ENCODE measurements around the gene PCBP3. TPM values are rescaled to one million over a fixed set of nuclear protein-coding genes. Genes with fewer than 3 reads are reported as not detected.
"Not testable (repeated sequence)": the region's sequence is repeated elsewhere in the genome, so short reads cannot be mapped to it uniquely, and the experiment has no call there.

PCBP3 gene
- polyA plus RNA-seq, 10 donors: 0.72 to 2.2 (median 1.2) TPM

DNA sequence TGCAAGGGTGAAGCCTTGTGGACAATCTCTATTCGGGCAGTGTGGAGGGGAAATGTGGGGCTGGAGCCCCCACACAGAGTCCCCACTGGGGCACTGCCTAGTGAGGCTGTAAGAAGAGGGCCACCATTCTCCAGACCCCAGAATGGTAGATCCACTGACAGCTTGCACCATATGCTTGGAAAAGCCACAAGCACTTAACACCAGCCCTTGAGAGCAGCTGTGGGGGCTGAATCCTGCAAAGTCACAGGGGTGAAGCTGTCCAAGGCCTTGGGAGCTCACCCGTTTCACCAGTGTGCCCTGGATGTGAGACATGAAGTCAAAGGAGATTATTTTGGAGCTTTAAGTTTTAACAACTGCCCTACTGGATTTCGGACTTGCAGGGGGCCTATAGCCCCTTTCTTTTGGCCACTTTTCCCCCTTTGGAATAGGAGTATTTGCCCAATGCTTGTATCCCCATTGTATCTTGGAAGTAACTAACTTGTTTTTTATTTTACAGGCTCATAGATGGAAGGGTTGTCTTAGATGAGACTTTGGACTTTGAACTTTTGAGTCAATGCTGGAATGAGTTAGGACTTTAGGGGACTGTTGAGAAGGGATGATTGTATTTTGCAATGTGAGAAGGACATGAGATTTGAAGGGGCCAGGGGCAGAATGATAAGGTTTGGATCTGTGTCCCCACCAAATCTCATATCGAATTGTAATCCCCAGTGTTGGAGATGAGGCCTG, 321.7 kb downstream of the PCBP3 start:
- DNase-seq: no peak

DNA sequence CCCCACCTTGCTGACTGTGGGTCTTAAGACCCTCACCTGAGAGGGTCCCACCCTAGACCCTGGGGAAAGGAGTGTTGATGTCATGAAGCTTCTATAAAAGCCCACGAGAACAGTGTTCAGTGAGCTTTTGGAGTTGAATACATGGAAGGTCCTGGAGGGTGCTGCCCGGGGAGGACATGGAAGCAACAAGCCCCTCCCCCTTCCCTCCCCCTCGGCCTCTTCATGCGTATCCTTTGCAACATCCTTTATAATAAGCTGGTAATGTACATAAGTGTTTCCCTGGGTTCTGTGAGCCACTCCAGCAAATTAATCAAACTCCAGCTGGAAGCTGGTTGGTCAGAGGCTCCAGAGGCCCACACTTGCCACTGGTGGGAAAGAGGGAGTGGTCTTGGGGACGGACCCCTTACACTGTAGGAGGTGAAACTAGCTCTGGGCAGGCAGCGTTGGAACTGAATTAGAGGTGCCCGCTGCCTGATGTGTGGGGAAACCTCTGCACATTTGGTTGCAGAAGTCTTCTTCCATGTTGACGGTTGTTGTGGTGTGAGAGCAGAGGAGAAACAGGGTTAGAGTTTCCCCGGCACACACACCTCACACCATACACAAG, 323.4 kb downstream of the PCBP3 start:
- DNase-seq: no peak

DNA sequence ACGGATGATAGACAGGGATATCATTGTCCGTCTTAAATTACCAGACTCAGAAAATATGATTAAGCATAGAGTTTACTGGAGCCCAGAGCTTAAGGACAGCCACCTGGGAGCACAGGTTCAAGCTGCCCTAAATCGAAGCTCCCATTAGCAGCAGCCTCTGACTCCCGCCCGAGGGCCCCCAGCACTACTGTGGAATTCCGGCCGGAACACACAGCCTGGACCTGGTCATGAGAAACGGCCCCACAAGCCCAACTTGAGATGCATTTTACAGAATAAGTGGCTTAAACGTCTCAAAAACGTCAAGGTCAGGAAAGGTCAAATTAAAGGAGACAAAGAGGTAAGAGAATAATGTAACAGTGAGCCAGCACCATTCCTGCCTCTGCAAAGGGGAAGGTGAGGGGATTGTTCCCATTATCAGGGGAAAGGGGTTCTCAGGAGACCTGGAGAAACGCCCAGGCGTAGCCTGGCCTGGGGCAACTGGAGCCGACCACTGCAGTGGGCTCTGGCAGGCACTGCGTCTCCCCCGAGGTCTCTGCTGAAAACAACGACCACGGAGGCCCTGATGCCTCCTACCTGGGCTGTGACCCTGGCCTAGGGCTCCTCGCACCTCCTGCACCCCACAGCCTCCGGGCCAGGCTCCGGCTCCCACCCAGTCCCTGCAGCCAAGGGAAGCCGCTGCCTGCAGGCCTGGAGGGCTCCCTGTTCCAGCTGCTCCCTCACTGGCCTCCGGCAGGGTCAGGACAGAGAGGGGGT, 326.6 kb downstream of the PCBP3 start:
- DNase-seq: no peak

DNA sequence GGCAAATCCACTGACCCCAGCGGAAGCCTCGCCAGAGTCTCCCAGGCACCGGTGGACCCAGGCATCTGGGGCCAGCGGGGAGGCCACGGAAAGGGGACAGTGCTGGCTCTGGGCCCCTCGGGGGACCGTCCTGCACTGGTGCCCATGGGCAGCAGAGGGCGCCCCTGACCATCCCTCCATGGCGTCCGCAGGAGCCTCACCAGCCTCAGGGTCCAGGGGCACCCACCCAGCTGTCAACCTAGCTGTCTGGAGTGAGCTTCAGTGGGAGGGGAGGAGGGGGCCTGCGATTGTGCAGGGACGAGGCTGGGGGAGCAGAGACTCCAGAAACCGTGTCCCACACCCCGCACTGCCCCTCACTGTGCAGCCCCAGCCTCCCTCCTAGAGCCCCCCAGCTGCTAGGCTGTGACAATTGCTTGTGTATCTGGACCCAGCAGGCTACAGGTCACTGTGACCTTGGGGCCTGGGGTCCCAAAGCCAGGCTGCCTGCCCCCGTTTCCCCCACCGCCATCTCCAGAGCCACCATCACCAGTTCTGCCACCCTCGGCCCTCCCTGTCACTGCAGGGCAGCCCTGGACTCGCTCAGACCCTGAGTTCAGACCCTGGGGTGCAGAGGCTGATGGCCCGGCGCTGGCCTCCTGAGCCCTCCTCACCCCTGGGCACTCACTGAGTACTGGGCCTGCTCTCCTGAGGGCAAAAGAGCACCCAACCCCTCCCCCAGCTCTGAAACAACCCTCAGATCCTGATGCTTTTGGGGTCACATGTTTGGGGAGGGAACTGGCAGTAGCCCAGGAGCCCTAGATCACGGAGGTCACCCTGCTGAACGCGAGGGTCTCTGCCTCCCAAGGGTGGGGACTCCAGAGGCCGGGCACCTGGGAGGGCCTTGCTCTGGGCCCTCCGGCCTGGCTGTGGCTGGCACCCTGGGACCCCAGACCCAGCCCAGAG, 327.4 kb downstream of the PCBP3 start:
- DNase-seq: peak in 2 of 3 donors; percentile 70 to 88

DNA sequence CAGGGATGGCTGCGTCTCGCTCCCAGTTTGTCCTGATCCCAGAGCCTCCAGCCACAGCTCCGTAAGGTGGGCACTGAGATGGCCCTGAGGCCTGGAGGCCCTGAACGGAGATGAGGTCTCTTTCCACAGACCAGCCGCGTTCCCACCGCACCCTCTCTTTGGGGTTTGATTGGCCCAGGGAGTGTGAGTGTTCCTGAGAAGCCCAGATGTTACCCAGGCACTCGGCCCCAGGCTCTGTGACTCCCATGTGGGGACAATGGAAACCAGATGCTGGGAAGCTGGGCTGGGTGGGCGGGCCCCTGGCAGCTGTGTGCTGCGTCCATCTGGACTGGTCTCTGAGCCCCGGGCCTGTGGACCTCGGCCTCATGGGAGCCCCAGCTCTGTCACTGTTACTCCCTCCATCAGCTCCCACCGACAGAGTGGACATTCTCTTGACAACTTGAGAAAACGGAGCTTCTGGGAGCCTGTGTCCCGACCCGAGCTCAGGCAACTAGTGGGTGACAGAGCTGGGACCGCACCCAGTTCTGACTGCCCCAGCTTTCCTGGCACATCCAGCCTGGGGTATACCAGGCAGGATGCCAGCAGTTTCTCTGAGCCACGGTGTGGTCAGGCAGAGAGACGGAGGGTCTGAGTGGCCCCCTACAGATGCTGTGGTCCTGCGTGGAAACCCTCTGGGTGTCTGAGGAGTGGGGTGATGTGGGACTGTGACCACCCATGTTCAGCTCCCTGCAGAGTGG, 328.3 kb downstream of the PCBP3 start:
- DNase-seq: peak; percentile 76 to 92 (median 88)

DNA sequence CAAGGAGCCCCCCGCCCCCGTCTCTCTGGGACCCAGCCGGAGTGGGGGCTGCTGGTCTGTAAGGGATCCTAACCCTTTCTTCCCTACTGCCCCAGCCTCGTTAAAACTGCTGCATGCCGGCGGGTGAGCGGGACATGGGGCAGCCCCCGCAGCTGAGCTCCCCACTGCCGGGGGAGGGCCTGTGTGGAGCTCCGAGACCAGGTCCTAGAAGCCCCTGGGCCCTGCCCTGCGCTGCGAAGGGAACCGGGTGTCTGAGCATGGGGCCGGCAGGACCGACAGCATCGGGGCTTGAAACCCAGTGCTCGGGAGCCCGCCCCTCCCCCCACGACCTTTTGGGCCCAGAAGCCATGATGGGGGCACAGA, 328.8 kb downstream of the PCBP3 start:
- DNase-seq: peak in 2 of 3 donors; percentile 63 to 91

DNA sequence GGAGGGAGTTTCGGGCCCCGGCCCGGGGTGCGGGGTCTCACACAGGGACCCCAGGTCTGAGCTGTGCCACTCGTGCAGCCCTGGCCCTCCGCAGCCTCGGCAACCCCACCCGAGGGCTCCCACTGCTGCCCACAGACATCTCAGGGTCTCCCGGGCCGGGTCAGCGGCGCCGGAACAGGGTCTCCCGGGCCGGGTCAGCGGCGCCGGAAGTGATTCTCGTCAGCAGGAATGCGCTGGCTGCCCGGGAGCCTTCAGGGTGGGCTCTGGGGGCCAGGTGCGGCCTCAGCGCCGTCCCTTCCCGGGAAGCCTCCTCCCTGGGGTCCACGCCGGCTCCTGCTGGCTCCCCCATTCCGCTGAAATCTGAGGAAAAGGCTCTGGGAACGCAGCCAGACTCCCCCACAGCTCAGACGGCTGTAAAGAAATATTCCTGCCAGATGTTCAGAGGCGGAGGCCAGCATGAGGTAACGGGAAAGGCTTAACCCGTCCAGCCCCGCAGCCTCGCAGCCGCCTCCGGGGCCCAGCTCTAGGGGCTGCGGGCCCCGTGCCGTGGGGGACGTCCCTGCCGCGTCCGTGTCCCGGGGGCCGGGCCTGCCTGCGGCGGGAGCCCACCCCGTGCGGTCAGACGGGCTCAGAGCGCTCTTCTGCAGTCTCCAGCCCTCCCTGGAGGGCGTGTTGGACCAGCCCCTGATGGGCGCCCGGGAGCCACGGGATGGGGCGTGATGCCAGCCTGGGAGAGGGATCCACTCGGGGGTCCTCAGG, 329.4 kb downstream of the PCBP3 start:
- peak; percentile 95 to 99 (median 98) for DNase-seq

DNA sequence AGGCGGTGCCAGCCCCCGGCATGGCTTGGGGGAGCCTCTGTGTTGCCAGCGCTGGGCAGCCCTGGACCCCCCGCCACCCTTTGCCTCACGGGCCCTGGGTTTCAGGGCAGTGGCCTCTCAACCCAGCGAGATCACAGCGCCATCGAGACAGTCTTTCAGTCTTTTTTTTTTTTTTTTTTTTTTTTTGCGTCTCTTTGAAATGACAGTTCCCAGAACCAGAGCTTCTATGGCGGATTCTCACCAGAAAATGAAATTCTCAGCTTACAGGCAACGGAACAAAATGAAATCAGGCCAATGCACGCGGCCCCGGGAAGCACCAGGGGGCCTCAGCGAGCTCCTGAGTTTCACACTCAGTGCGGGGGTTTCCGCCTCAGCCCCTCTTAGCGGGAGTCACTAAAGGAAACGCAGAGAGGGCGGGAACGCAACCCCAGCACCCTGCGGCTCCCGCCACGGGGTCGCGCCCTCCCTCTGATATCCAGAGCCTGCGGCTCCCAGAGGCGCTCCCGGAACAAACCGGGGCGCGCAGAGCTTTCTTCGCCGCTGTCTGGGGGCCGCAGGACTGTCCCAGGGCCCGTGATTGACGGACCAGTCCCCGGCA, 330.0 kb downstream of the PCBP3 start:
- DNase-seq: peak; percentile 91 to 97 (median 93)

DNA sequence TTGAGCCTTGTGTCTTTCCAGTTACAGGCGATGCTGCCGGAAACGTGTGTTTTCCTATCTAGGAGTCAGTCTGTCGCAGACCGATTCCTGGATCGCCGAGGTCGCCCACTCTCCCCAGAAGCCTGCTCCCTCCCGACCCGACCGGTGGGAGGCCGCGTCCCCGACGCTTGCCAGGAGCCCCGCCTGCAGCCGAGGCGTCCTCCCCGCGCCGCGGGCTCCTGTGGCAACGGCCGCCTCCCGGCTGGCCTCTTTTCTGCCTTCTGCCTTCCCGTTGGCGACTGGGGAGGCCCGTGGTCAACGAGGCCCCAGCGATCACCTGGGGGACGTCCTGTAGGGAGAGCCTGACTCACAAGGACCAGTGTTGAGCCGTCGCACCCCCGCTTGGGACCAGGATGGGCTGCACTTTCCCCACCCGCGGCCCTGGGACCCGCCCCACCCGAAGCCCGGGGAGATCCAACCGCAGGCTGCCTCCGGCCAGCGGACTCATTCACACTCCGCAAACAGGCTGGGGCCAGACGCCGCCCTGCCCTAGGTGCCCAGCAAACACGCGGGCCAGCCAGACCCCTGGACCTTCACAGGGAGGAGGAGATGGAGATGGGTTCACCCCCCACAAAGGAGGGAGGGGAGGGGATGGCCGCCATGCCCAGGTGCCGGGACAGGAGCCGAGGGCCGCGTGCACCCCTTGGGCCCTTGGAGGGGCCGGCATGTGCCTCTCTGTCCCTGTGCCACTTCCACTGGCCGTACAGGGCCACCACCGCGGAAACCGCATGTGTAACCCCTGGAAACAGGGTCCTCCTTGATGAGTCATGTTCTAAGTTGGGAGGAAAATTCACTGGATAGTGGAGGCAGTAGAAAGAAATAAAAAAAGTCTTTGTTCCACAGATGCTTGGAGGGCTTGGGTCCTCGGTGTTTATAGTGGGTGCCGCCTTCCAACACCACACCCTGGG, 330.8 kb downstream of the PCBP3 start:
- peak in 1 of 3 donors; percentile 89 for DNase-seq

DNA sequence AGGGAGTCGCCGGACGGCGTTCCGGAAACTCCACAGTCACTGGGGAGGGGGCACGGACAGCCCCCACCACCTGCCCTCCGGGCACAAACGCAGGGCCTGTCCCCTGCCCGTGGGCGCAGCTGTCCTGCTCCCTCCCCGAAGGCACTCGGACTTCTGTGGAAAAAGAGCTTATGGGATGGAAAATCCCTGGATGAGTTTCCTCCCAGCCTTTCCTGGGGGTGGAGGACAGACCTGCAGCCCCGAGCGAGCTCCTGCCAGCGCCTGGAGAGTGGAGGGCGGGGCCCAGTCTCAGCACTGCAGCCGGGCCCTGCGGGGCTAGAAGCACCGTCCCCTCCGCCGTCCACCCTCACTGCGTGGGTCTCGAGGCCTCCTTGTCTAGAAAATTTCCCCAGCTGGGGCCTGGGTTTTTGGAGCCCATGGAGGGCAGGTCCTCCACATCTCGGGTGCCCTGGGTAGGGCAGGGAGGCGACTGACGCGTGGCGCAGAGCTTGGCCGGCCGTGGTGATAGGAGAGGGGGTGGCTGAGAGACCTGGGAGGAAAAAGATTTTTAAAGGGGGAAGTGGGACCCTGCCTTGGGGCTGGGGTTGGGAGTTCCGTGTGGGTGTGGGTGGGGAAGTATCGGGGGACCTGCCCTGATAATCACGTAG, 331.6 kb downstream of the PCBP3 start:
- DNase-seq: peak in 1 of 3 donors; percentile 70

DNA sequence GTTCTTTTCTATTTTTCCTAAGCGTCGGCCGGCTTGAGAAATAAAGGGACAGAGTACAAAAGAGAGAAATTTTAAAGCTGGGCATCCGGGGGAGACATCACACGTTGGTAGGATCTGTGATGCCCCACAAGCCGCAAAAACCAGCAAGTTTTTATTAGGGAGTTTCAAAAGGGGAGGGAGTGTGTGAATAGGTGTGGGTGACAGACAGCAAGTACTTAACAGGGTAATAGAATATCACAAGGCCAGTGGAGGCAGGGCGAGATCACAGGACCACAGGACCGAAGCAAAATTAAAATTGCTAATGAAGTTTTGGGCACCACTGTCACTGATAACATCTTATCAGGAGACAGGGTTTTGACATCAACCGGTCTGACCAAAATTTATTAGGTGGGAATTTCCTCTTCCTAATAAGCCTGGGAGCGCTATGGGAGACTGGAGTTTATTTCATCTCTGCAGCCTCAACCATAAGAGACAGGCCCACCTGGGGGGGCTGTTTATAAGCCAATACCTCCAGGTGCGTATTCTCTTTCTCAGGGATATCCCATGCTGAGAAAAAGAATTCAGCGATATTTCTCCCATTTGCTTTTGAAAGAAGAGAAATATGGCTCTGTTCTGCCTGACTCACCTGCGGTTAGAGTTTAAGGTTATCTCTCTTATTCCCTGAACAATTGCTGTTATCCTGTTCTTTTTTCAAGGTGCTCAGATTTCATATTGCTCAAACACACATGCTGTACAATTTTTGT, 332.3 kb downstream of the PCBP3 start:
- DNase-seq: not testable (repeated sequence)

DNA sequence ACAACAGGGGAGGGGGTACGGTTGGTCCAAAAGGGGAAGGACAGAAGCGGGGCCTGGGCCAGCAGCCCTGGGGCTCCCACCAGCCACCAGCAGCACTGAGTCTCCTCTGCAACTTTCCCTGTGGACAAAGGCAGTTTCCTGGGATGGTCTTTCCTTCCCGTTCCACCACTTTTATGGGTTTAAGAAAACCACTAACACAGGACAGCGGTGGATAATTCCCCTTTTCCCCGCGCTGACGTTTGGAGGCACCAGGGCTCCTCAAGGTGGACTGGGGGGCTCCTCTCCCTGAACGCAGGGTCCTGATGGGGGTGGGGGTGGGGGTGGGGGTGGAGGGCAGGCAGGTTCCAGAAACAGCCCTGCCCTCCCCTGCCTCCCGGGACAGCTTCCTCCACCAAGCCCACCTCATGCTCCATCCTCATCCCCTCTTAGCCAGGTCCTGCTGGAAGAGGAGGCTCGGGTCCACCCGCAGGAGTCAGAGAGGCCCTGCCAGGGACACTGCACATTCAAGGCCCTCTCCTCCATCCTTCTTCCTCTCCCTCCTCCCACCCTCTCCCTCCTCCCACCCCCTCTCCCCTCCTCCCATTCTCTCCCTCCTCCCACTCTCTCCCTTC, 333.3 kb downstream of the PCBP3 start:
- DNase-seq: no peak

DNA sequence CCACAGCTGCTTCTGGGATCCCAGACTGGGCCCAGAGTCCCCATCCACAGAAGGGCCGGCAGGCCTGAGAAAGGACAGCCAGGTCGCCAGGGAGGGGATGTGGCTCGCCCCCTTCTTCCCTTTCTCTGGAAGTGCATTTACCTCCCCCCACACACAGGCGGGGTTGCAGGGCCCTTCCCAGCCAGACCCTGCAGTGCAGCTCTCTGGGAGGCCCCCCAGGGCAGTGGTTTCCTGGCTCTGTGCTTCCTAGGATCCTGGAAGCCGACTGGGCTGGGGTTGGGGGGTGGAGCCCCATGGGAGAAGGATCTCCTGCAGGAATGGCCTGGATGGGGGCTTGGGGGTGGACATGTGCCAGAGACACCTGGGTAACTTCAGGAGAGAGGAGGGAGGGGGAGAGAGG, 333.9 kb downstream of the PCBP3 start:
- DNase-seq: peak in 1 of 3 donors; percentile 78

DNA sequence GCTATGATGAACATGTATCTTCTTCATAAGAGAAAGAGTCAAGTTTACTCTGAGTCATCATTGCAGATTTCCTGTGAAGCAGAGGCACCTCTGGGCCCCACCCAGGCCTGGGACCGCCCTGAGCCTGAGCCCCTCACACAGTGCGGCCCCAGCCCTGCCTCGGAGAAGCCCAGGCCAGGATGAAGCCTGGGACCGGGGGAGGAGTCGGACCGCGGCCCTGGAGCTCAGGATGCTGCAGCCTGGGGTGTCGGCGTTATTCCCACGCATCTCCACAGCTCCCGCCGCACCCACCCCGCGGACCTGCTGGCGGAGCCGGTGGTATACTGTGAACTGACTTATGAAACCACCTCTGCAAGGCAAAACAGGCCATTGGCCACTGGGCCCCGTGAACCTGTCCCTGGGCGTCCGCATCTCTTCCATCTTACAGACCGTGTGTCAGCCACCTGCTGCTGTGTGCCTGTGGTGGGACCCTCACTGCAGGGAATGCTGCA, 335.7 kb downstream of the PCBP3 start:
- DNase-seq: peak in 1 of 3 donors; percentile 75

DNA sequence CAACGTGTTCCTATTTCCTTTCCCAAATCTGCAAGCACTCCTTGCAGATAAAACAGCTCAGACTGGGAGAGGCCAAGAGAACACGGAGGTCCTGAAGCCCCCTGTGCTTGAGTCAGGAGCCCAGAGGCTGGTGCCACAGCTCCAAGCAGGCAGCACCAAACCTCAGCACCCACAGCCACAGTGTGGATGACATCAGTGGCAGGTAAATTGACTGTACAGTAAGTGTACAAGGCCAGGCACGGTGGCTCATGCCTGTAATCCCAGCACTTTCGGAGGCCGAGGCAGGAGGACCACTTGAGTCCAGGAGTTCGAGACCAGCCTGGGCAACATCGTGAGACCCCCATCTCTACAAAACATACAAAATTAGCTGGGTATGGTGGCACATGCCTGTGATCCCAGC, 336.1 kb downstream of the PCBP3 start:
- no peak for DNase-seq

DNA sequence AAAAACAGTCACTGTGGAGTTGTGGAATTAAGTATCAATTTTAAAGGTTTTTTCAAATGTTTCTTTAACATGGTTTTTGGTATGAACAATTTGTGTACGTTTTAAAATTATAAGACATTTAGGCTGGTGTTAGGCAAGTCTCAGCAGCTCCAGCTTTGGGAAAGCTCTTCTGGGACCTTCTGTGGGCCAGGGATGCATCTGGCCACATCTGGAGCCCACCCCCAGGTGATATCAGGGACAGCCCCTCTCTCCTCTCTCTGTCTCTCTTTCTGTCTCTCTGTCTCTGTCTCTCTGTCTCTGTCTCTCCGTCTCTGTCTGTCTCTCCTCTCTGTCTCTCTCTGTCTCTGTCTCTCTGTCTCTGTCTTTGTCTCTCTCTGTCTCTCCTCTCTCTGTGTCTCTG, 336.7 kb downstream of the PCBP3 start:
- DNase-seq: no peak

DNA sequence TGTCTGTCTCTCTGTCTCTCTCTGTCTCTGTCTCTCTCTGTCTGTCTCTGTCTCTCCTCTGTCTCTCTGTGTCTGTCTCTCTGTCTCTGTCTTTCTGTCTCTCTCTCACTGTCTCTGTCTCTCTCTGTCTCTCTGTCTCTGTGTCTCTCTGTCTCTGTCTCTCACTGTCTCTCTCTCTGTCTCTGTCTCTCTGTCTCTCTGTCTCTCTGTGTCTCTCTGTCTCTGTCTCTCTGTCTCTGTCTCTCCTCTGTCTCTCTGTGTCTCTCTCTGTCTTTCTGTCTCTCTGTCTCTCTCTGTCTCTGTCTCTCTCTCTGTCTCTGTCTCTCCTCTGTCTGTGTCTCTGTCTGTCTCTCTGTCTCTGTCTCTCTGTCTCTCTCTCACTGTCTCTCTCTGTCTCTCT, 337.2 kb downstream of the PCBP3 start:
- DNase-seq: no peak
